Fibroblast of the aortic adventitia (primary cell): Measurements from ENCODE around the gene GCNT2. TPM values are rescaled to one million over a fixed set of nuclear protein-coding genes. Genes with fewer than 3 reads are reported as not detected.

Source experiments
- DNase-seq: peaks from one replicate; pipeline ENCODE4 v3.0.0-alpha.2; 2010; ENCODE audit warnings: low read depth
- H3K4me3 ChIP-seq: 2 replicates; pipeline ENCODE4 v1.5.1; 2011; ENCODE audit warnings: low read depth, mild to moderate bottlenecking, control low read depth, low read length, moderate library complexity
- total RNA-seq: library from RNA; depleted of rRNA; stranded (reverse); fragments of >200 nt; gene quantifications from 2 replicates; pipeline ENCODE4 v1.2.3, GENCODE V29; 2012; ENCODE audit warnings: low replicate concordance
- TF ChIP-seq, protein P1 (sequence below): IDR thresholded peaks from 2 replicates; pipeline ENCODE4 v1.5.1; 2011; ENCODE audit warnings: mild to moderate bottlenecking, low read length, control low read depth, inconsistent platforms; ENCODE audit not compliant: insufficient read depth

GCNT2 gene
- total RNA-seq, 1 donor: 2.5 TPM

DNA sequence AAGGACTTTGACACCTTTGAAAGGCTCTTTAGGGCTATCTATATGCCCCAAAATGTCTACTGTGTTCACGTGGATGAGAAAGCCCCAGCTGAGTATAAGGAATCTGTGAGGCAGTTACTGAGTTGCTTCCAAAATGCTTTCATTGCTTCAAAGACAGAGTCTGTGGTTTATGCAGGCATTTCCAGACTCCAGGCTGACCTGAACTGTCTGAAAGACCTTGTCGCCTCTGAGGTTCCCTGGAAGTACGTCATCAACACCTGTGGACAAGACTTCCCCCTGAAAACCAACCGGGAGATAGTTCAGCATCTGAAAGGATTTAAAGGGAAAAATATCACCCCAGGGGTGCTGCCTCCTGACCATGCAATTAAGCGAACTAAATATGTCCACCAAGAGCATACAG lies 65.2 kb downstream of the GCNT2 start:
- DNase-seq: no peak
- no peak overlapping the region for H3K4me3 ChIP-seq
- TF ChIP-seq, protein P1, sequence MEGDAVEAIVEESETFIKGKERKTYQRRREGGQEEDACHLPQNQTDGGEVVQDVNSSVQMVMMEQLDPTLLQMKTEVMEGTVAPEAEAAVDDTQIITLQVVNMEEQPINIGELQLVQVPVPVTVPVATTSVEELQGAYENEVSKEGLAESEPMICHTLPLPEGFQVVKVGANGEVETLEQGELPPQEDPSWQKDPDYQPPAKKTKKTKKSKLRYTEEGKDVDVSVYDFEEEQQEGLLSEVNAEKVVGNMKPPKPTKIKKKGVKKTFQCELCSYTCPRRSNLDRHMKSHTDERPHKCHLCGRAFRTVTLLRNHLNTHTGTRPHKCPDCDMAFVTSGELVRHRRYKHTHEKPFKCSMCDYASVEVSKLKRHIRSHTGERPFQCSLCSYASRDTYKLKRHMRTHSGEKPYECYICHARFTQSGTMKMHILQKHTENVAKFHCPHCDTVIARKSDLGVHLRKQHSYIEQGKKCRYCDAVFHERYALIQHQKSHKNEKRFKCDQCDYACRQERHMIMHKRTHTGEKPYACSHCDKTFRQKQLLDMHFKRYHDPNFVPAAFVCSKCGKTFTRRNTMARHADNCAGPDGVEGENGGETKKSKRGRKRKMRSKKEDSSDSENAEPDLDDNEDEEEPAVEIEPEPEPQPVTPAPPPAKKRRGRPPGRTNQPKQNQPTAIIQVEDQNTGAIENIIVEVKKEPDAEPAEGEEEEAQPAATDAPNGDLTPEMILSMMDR: no peak

DNA sequence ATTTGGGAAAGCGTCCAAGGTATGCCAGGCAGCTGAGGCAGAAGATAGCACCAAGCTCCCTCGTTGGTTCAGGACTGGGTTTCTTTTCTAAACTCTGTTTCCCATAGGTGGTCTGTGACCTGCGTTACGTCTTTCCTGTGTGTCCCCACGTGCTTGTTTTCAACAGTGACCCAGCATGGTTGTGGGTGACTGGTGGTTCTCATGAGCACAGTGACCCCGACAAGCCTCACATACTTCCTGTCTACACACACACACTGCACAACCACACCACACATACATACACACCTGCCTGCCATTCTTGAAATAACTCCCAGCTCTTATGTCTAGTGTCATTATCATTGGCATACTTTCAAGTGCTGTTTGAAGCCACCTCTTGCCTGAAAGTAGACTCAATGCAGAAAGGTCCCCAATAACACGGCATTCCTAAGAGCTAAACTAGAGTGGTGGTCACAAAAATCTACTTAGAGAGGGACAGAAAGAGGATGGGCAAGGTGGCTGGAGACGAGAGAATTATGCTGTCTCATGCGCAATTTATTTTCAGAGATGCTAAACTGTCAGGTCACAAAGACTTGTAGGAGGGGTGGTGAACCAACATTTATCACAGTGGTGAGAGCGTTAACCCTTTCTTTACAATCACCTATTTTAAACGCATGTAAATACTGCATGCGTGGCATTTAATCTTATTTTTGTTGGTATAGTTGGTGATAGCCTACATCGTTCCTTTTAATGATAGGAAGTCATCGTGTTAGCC lies 66.7 kb downstream of the GCNT2 start:
- no peak overlapping the region for H3K4me3 ChIP-seq
- TF ChIP-seq, protein P1: no peak
- no peak for DNase-seq

DNA sequence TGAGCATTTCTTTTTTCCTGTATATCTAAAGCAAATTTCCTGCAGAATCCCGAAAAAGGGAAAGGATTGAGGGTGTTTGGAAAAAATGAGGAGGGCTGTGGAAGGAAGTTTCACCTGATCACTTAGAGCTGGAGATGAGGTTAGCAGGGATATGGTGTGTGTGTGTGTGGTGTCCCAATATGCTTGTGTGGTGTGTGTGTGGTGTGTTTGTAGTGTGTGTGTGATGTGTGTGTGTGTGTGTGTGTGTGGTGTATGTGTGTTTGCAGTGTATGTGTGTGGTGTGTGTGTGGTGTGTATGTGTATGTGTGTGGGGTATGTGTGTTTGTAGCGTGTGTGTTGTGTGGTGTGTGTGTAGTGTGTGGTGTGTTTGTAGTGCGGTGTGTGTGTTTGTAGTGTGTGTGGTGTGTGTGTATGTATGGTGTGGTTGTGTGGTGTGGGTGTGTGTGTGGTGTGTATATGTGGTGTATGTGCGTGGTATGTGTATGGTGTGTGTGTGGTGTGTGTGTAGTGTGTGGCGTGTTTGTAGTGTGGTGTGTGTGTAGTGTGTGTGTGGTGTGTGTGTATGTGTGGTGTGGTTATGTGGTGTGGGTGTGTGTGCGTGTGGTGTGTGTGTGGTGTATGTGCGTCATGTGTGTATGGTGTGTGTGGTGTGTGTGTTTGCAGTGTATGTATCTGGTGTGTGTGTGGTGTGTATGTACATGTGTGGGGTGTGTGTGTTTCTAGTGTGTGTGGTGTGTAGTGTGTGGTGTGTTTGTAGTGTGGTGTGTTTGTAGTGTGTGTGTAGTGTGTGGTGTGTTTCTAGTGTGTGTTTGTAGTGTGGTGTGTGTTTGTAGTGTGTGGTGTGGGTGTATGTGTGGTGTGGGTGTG lies 67.6 kb downstream of the GCNT2 start:
- no peak for DNase-seq
- no peak overlapping the region for H3K4me3 ChIP-seq
- TF ChIP-seq, protein P1: no peak

DNA sequence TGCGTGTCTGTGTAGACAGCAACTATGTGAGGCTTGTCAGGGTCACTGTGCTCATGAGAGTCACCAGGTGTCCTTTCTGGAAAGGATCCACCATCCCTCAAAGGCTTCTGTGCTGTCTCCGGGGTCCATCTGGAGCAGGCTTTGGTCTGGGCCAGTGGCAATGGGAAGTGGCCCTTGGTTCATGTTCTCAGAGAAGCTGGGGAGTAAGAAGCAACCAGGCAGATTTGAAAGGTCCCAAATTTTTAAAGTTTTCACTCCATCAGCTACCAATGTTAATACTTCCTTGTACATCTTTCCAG lies 68.2 kb downstream of the GCNT2 start:
- no peak for DNase-seq
- no peak overlapping the region for H3K4me3 ChIP-seq
- TF ChIP-seq, protein P1: no peak

DNA sequence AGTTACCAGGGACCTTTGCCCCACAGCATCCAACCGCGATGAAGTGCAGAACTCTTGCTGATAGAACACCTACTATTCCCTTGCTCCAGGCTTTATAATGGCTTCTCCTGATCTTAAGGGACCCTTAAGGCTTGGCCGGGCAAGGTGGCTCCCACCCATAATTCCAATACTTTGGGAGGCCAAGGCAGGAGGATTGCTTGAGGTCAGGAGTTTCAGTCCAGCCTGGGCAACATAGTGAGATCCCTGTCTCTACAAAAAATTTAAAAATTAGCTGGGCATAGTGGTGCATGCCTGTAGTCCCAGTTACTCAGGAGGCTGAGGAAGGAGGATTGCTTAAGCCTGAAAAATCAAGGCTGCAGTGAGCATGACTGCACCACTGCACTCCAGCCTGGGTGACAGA lies 68.8 kb downstream of the GCNT2 start:
- TF ChIP-seq, protein P1: no peak
- DNase-seq: no peak
- H3K4me3 ChIP-seq: no peak overlapping the region

DNA sequence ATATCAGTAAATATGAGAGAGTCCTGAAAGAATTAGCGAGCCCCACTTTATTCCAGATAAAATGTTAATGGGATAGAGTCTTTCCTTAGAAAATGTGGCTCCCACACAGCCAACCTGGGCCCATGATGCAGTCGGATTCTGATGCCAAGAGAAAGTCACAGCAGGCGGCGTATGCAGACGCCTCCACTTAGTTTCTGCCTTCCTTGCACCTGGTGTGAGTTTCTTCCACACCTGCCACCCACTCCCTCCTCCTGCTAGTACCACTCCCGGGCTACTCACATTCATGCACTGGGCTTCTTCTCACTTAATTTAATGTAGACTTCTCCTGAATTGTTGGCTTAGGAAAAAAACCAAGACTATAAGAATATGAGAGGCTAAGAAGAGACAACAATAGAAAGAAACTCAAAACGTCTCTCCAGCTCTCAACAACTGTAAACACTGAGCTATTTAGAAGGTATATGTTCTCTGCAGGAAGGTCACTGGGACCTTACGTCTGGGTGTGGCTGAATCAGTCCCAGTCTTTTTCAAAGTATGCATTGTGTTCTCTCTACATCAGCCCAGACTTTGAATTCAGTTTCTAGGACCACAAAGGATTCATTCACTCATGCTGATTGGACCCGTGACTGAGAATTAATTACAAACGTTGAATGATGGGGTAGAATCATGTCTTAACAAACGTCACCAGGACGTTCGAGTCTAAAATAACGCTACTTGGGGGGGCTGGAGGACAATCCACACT lies 70.4 kb downstream of the GCNT2 start:
- no peak overlapping the region for H3K4me3 ChIP-seq

More for the DNA sequence above, 70.4 kb downstream of the GCNT2 start:
- DNase-seq: no peak
- TF ChIP-seq, protein P1: no peak
